HEK293 (cell line): Measurements from ENCODE around the gene LCORL.

Experiments
- CTCF ChIA-PET: fragments of 350-600 bp; formaldehyde crosslinking; extraction: SDS; loops from one replicate; lab custom pipeline; 2021; ENCODE audit warnings: antibody characterized with exemption; lab: Yijun Ruan, JAX
- POLR2A ChIA-PET: fragments of 300-600 bp; formaldehyde crosslinking; extraction: SDS; loops from one replicate; lab custom pipeline; 2020; ENCODE audit warnings: antibody characterized with exemption, inconsistent platforms; lab: Yijun Ruan, JAX
- H3K27ac ChIP-seq: fragments of 200-500 bp; sonication (Bioruptor generic); 2 replicates; pipeline ENCODE4 v1.5.1; 2014; ENCODE audit warnings: low read depth, low read length, control low read depth, inconsistent platforms; ENCODE audit errors: extremely low read depth
- H3K36me3 ChIP-seq, 2 experiments: fragments of 200-500 bp in 1 of 2; sonication (Bioruptor generic) in 1 of 2; 1 replicate in 1 of 2; 2 replicates in 1 of 2; pipeline ENCODE4 v1.5.1; 2014 to 2017; ENCODE audit warnings: inconsistent platforms in 2 of 2, low read length in 2 of 2; ENCODE audit not compliant: control insufficient read depth in 2 of 2, insufficient read depth in 1 of 2
- H3K4me1 ChIP-seq: fragments of 200-500 bp; sonication (Bioruptor generic); 2 replicates; pipeline ENCODE4 v1.5.1; 2014; ENCODE audit warnings: mild to moderate bottlenecking, low read length, inconsistent platforms; ENCODE audit not compliant: control insufficient read depth, insufficient read depth
- H3K4me3 ChIP-seq: 2 replicates; pipeline ENCODE4 v1.5.1; 2011; ENCODE audit warnings: low read depth, mild to moderate bottlenecking, control low read depth, low read length, moderate library complexity
- H3K9me3 ChIP-seq: fragments of 200-500 bp; sonication (Bioruptor generic); 2 replicates; pipeline ENCODE4 v1.5.1; 2014; ENCODE audit warnings: low read depth, low read length, inconsistent platforms; ENCODE audit not compliant: control insufficient read depth, insufficient read depth
- KLF8 ChIP-seq: fragments of 450-650 bp; formaldehyde crosslinking; IDR thresholded peaks from 2 replicates; pipeline ENCODE4 v1.5.1; 2016; ENCODE audit warnings: missing biosample characterization, missing genetic modification characterization
- PRDM10 ChIP-seq: fragments of 450-650 bp; formaldehyde crosslinking; IDR thresholded peaks from 2 replicates; pipeline ENCODE4 v1.5.1; 2016; ENCODE audit warnings: missing biosample characterization, missing genetic modification characterization
- PRDM6 ChIP-seq: fragments of 450-650 bp; formaldehyde crosslinking; IDR thresholded peaks from 2 replicates; pipeline ENCODE4 v1.5.1; 2017; ENCODE audit warnings: missing biosample characterization, missing genetic modification characterization
- SETDB1 ChIP-seq: IDR thresholded peaks from one replicate; pipeline ENCODE4 v1.6.1; 2017; ENCODE audit warnings: mild to moderate bottlenecking, low read length, moderate library complexity, mixed read lengths; ENCODE audit not compliant: insufficient read length
- SP7 ChIP-seq: fragments of 450-650 bp; formaldehyde crosslinking; IDR thresholded peaks from 2 replicates; pipeline ENCODE4 v1.5.1; 2016; ENCODE audit warnings: missing biosample characterization, missing genetic modification characterization
- ZBTB11 ChIP-seq: fragments of 450-650 bp; formaldehyde crosslinking; conservative IDR thresholded peaks from 2 replicates; pipeline ENCODE4 v1.5.1; 2016; ENCODE audit warnings: low read depth, missing biosample characterization, missing genetic modification characterization
- ZBTB8A ChIP-seq: fragments of 450-650 bp; formaldehyde crosslinking; IDR thresholded peaks from 2 replicates; pipeline ENCODE4 v1.5.1; 2016; ENCODE audit warnings: missing biosample characterization, missing genetic modification characterization
- ZFHX2 ChIP-seq: fragments of 450-650 bp; formaldehyde crosslinking; conservative IDR thresholded peaks from 2 replicates; pipeline ENCODE4 v1.5.1; 2016; ENCODE audit warnings: missing biosample characterization, missing genetic modification characterization
- ZFP37 ChIP-seq: fragments of 450-650 bp; formaldehyde crosslinking; IDR thresholded peaks from 2 replicates; pipeline ENCODE4 v1.5.1; 2016; ENCODE audit warnings: missing biosample characterization, missing genetic modification characterization
- ZFP69B ChIP-seq: fragments of 450-650 bp; formaldehyde crosslinking; IDR thresholded peaks from 2 replicates; pipeline ENCODE4 v1.5.1; 2016; ENCODE audit warnings: missing biosample characterization, missing genetic modification characterization
- ZNF132 ChIP-seq: fragments of 450-650 bp; formaldehyde crosslinking; IDR thresholded peaks from 2 replicates; pipeline ENCODE4 v1.5.1; 2017; ENCODE audit warnings: missing biosample characterization, missing genetic modification characterization, borderline replicate concordance
- ZNF157 ChIP-seq: fragments of 450-650 bp; formaldehyde crosslinking; IDR thresholded peaks from 2 replicates; pipeline ENCODE4 v1.5.1; 2016; ENCODE audit warnings: missing biosample characterization, missing genetic modification characterization
- ZNF362 ChIP-seq: fragments of 450-650 bp; formaldehyde crosslinking; IDR thresholded peaks from 2 replicates; pipeline ENCODE4 v1.5.1; 2016; ENCODE audit warnings: missing biosample characterization, missing genetic modification characterization
- ZNF426 ChIP-seq: fragments of 450-650 bp; formaldehyde crosslinking; IDR thresholded peaks from 2 replicates; pipeline ENCODE4 v1.5.1; 2017; ENCODE audit warnings: missing biosample characterization, missing genetic modification characterization, mild to moderate bottlenecking, inconsistent platforms, moderate library complexity
- ZNF510 ChIP-seq: fragments of 450-650 bp; formaldehyde crosslinking; IDR thresholded peaks from 2 replicates; pipeline ENCODE4 v1.5.1; 2018; ENCODE audit warnings: mild to moderate bottlenecking, missing genetic modification characterization, missing biosample characterization; ENCODE audit not compliant: insufficient replicate concordance
- ZNF513 ChIP-seq: fragments of 450-650 bp; IDR thresholded peaks from 2 replicates; pipeline ENCODE4 v1.5.1; 2018; ENCODE audit warnings: missing biosample characterization, missing genetic modification characterization
- ZNF529 ChIP-seq: fragments of 450-650 bp; formaldehyde crosslinking; IDR thresholded peaks from 2 replicates; pipeline ENCODE4 v1.5.1; 2017; ENCODE audit warnings: missing genetic modification characterization, missing biosample characterization; ENCODE audit not compliant: insufficient replicate concordance
- ZNF548 ChIP-seq: fragments of 450-650 bp; formaldehyde crosslinking; IDR thresholded peaks from 2 replicates; pipeline ENCODE4 v1.5.1; 2016; ENCODE audit warnings: missing biosample characterization, missing genetic modification characterization
- ZNF624 ChIP-seq: fragments of 450-650 bp; formaldehyde crosslinking; IDR thresholded peaks from 2 replicates; pipeline ENCODE4 v1.5.1; 2017; ENCODE audit warnings: missing biosample characterization, missing genetic modification characterization

LCORL gene

GRCh38 chr4:17875402-17876070 lies 146.0 kb downstream of the LCORL start (continued):
- TF ChIP-seq ZBTB11 (tag by site-specific recombination) (no peak), ZNF426 (tag by site-specific recombination) (no peak), ZNF132 (tag by site-specific recombination) (no peak), ZNF529 (tag by site-specific recombination) (no peak)

GRCh38 chr4:17869327-17869726 lies 152.2 kb downstream of the LCORL start:
- Histone ChIP-seq H3K36me3 (no peaks in the 10 kb centered on the region), H3K27ac (no peak overlapping the region), H3K9me3 (no peaks in the 10 kb centered on the region), H3K4me3 (no peak overlapping the region), H3K4me1 (no peaks in the 10 kb centered on the region)
- ChIA-PET POLR2A (no interaction called here), CTCF (interaction anchor here (0.5 to 0.6 kb wide), 2 partner anchors 13 to 199 kb away, joined by 3 read pairs; no protein-coding TSS in a partner anchor)
- TF ChIP-seq SP7 (tag by site-specific recombination) (no peak), KLF8 (tag by site-specific recombination) (no peak), ZNF513 (tag by site-specific recombination) (no peak), SETDB1 (no peak), ZNF157 (tag by site-specific recombination) (no peak), ZNF529 (tag by site-specific recombination) (no peak), PRDM6 (tag by site-specific recombination) (no peak), ZFHX2 (tag by site-specific recombination) (no peak), ZFP69B (tag by site-specific recombination) (no peak), ZBTB8A (tag by site-specific recombination) (no peak), ZNF624 (tag by site-specific recombination) (no peak), ZFP37 (no peak), PRDM10 (no peak), ZBTB11 (tag by site-specific recombination) (no peak), ZNF510 (tag by site-specific recombination) (no peak), ZNF548 (no peak), ZNF362 (tag by site-specific recombination) (no peak)
